Measurements from ENCODE around the gene JOSD2.

DNA sequence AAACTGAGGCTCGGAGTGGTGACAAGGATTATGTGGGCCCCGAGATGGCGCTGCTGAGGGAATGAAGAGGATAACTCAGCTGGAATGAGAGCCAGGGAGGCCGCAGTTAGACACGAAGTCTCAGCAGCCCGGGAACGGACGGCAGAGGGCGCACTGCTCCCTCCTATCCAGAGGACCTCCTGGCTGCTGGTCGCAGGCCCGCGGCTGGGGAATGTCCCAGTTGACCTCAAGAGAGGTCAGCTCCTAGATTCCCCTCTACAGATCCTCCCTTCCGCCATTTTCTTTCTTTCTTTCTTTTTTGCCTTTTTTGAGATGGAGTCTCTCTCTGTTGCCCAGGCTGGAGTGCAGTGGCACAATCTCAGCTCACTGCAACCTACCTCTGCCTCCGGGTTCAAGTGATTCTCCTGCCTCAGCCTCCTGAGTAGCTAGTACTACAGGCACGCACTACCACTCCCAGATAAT, 26.8 kb upstream of the JOSD2 start:
- TF ChIP-seq, protein P1, sequence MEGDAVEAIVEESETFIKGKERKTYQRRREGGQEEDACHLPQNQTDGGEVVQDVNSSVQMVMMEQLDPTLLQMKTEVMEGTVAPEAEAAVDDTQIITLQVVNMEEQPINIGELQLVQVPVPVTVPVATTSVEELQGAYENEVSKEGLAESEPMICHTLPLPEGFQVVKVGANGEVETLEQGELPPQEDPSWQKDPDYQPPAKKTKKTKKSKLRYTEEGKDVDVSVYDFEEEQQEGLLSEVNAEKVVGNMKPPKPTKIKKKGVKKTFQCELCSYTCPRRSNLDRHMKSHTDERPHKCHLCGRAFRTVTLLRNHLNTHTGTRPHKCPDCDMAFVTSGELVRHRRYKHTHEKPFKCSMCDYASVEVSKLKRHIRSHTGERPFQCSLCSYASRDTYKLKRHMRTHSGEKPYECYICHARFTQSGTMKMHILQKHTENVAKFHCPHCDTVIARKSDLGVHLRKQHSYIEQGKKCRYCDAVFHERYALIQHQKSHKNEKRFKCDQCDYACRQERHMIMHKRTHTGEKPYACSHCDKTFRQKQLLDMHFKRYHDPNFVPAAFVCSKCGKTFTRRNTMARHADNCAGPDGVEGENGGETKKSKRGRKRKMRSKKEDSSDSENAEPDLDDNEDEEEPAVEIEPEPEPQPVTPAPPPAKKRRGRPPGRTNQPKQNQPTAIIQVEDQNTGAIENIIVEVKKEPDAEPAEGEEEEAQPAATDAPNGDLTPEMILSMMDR (IDR thresholded peaks at IDR 0.05; ENCODE audit: insufficient read depth, low read length, poor library complexity, severe bottlenecking): peak; percentile 63
- no peak for TF ChIP-seq EZH2phosphoT487 (conservative IDR thresholded peaks at IDR 0.05; ENCODE audit: low read length)

Data from SU-DHL-6 (cell line).